ENCODE measurements around the gene EIF6.
"Not testable (repeated sequence)": the region's sequence is repeated elsewhere in the genome, so short reads cannot be mapped to it uniquely, and the experiment has no call there.

EIF6 gene

DNA sequence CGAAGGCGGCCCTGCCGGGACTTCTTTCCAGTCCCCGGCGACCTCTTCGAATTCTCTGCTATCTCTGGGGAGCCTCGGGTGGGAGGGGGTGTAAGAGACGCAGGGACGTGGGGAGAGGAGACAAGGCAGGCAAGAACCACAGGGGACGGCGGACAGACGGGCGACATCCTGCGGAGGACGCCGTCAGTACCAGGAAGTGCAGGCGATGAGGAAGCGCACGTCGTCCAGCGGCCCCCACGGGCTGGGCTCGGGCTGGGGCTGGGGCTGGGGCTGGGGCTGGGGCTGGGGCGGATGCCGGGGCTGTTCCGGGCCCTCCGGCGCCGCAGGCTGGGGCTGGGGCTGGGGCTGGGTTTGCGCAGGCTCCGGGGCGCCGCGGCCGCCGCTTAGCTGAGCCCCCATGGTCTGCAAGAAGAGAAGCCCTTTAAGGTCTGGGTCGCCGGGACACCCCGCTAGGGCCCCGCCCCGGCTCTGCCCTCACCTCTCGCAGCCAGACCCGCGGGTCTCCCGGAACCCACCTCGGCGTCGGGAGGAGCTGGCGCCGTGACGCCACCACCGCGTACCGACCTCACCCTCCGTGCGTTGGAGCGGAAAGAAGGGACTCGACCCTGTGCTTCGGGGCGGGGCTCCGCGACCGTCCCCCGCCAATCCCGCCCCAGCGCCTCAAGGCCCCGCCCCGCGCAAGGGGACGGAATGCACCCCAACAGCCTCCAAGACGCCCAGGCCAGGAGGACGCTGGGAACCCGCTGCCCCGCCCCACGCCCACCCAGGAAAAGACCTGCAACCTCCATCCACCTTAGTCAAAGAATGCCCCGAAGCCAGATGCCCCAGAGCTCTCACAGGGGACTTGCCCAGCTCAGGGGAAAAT lies 6.8 kb downstream of the EIF6 start, which contains the start of gene MMP24OS:
Gene MMP24OS (minus strand): TSS at position 592 of the 865 bp plus-strand sequence. CDS start 193 bp downstream, at position 399.
- no peak for DNase-seq (ENCODE audit: low read depth)

DNA sequence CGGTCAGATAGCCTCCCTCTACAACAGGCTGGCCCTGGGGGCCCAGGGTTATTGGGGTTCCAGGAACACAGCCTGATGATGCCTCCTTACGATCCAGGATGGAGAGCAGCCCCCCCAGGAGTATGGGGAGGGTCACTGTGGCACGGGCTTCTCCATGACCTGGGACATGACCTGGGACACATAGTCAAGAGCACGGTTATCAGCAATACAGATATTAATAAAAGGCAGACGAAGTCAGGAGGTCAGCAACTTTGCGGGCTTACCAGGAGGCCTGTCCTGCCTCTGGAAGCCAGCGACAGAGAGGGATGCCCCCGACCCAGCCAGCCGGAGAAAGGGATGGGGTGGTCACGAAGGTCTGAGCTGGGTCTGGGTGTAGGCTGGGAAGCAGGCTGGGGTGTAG lies 7.4 kb downstream of the EIF6 start:
- DNase-seq (ENCODE audit: low read depth) = no peak

DNA sequence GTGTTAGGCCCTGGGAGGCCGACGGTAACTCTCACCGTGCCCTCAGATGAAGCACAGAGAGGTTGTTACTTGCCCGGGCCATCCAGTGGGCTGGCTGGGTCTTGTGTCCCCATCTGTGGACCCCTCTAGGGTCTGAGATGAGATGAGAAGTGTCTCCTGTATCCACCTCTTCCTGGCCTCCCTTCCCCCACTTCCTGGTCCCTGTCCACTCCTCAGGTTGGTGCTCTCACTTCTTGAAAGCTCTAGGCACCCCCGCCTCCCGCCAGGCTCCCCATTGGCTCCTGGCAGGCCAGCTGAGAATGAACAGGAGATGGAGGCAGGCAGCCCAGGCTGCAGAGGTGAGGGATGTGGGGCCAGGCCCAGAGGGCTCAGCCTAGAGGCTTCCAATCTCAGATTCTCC lies 8.2 kb downstream of the EIF6 start:
- no peak for DNase-seq (ENCODE audit: low read depth)

DNA sequence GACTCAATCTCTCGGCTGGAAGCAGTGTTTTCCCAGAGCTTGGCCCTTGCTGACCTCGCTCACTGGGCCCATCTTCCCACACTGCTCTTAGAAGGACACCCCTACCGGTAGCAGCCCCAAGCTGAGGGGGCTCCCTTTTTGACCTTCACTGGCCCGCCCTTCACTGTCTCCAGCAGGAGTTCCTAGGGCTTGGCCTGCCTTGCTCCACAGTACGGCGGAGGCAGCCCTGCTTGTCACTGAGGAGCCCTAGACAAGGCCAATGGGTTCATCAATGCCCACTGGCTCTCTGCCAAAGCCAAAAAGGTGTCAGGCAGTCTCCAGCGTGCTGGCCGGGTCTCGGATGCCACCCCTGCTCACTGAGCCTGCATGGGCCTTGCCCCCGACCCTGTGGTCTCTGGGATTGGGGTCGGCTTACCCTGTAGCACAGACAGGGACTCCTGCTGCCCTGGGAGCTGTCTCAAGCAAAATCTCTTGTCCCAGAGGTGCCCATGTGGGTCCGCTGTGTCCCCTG lies 8.8 kb downstream of the EIF6 start:
- DNase-seq (ENCODE audit: low read depth) = no peak

DNA sequence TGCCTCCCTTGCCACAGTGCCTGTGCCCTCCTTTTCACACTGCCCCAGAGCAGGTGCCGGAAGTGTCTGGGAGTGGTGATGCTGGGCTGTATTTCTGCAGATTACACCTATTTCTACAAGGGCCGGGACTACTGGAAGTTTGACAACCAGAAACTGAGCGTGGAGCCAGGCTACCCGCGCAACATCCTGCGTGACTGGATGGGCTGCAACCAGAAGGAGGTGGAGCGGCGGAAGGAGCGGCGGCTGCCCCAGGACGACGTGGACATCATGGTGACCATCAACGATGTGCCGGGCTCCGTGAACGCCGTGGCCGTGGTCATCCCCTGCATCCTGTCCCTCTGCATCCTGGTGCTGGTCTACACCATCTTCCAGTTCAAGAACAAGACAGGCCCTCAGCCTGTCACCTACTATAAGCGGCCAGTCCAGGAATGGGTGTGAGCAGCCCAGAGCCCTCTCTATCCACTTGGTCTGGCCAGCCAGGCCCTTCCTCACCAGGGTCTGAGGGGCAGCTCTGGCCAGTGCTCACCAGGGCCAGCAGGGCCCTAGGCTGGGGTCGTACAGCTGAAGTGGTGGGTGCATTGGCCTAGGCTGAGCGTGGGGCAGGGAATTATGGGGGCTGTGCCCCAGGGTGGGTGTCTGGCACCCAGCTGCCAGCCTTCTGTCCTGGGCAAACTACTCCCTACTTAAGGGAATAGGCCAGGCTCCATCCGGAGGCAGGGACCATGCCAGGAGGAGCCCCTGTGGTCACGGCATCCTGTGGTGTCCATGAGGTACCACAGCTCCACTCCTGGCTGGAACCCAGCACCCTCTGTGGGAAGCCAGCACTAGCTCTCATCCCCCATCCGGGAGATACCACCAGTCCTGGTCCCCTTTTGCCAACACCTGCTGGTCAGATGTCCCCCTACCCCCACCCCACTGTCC lies 10.1 kb downstream of the EIF6 start:
- DNase-seq (ENCODE audit: low read depth) = no peak

DNA sequence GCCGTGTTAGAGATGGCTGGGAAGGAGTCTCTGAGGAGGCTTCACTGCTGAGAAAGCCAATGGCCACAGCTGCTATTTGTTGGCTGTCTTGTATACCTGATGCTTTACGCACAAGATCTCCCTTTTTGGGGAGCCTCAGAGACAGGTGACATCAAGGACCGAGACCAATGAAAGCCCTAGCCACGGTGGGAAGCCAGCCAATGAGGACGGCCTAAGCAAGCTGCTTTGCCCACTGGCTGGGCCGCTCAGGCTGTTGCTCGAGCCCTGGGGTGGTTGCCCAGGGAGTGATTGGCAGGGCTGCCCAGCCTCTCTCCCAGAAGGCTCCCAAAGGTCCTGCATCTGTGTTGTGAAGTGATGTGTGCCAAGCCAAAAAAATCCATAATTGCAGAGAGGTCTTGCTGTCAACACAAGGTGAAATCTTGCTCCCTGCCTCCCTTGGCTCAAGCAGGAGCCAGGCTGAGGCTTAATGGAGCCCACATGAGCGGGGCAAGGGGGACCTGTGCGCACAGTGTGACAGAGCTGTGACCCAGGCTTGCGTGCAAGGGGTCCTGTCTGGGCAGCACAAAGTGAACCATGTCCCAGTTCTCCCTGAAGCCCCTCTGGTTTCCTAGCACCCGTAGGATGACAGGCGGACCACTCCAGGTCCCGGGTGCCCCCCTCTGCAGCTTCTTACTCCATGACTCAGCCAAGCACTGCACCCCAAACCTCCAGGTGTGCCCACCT lies 11.0 kb downstream of the EIF6 start:
- no peak for DNase-seq (ENCODE audit: low read depth)

DNA sequence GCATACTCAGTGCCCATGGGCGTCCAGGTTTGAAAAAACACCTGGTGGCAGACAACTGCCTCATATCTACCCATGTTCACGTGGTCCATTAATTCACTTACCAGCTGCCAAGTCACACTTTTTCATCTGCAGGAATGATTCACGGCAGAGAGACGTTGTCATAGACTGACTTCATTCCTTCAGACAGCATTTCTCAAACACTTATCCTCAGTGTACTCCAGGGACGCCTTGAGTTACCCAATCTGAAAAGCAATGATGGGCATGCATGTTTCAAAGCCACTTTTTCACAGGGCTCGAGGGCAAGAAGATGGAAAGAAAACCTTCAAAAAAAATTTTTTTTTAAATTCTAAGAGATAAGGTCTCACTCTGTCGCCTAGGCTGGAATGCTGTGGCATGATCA lies 12.7 kb downstream of the EIF6 start:
- DNase-seq (ENCODE audit: low read depth) = no peak

DNA sequence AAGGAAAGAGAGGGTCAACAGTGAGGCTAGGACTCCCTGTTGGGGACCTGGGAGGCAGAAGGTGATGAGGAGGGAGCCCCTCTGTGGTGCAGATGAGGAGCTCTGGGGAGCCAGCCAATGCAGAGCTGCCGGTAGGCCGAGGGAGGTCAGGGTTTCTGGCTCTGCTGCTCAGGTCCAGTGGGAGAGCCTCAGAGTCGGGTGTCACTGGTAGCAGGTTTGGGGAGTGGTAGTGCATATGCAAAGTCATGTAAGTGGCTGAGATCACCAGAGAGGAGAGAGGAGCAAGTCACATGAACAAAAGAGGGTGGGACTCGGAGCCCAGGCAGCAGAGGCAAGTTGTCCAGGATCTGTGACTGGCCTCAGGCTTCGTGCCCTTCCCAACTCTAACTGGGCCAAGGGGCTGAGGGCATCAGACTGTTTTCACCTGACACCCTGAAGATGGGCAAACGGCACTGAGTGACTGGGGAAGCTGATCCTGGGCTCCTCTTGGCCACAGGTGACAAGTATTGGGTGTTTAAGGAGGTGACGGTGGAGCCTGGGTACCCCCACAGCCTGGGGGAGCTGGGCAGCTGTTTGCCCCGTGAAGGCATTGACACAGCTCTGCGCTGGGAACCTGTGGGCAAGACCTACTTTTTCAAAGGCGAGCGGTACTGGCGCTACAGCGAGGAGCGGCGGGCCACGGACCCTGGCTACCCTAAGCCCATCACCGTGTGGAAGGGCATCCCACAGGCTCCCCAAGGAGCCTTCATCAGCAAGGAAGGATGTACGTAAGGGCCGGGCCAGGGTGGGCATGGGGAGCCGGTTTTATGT lies 13.3 kb downstream of the EIF6 start:
- DNase-seq (ENCODE audit: low read depth) = no peak

DNA sequence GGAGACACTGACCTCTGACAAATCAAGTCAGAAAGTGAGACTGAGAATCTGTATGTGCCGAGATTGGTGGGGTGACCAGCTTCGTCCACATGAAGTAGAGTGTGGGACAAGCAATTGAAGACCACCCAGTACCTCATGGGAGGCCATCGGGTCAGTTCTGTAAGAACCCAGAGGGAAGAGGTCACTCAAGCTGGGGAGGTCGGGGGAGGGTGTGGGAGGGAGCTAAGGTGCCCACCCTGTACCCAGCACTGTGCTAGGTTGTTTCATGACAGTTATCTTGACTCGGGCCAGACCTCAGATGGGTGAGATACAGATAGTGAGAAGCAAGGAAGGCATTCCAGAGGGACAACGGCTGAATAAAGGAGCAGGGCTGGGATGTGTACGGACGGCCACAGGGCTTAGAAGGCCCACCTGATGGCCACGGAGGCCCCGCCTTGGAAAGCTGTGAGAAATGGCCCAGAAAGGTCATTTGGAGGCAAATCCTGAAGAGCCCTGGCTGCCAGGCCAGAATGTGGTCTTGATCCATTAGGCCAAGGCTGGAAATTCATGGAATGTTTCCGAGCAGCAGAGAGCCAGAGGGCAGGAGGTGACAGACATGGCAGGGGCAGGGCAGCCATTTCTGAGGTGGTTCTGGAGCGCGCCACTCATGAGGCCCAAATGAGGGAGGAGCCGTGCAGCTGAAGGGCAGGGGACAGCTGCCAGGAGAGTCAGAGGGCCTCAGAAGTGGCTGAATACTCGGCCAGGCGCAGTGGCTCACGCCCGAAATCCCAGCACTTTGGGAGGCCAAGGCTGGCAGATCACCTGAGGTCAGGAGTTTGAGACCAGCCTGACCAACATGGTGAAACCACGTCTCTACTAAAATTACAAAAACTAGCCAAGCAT lies 14.3 kb downstream of the EIF6 start:
- no peak for DNase-seq (ENCODE audit: low read depth)

DNA sequence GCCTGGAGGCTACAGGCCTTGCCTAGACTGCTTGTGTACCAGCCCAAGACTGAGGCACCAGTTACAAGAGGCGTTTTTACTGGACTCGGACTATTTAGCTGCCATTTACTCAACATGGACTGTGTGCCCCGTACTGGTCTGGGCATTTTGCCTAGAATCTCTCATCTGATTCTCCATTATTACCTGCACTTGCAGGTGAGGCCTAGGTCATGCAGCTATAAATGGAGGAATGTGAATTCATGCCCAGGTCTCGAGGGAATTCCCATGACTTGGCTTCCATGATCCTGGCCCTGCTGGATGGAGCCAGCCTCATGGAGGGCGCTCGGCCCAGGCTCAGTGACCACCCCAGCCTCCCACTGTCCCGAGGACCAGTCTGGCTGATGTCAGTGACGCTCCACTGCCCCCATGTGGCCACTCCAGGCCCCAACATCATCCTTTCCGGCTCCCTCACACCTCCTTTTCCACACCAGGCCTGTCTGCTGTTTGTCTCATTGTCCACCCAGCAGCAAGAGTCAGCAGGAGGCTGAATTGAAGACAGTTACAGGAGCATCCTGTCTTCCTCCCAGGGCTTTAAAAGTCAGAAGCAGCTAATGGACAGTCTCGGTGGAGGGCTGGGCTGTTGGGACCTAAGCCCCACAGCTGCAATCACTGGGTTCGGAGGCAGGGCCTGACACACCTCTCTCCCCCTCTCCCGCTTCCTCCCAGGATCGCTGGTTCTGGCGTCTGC lies 15.4 kb downstream of the EIF6 start:
- DNase-seq (ENCODE audit: low read depth) = peak; percentile 35

DNA sequence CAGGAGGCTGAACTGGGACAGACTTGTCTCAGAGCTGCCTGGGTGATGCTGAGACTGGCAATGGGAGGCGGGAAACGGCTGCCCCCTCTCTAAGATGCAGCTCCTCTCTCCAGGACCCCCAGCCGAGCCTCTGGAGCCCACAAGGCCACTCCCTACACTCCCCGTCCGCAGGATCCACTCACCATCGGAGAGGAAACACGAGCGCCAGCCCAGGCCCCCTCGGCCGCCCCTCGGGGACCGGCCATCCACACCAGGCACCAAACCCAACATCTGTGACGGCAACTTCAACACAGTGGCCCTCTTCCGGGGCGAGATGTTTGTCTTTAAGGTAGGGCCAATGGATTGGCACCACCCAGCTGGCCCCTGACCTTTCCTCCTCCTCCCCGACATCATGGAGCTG lies 17.5 kb downstream of the EIF6 start:
- DNase-seq (ENCODE audit: low read depth) = no peak

DNA sequence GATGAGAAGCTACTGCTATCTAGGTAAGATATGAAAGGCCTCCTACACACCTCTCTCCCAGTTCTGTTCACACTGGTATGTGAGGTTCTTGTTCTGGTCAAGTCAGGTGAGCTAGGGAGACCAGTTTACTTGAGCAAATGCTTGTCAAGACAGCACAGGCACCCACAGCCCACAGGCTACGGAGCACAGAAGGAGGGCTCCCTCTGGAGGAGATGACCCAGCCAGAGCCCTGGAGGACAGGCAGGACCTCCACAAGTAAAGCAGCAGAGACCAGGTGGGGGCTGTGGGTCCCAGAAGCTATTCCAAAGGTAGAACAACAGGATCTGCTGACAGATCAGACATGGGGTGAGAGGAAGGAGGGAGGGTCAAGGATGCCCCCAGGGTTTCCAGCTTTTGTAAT lies 19.8 kb downstream of the EIF6 start:
- DNase-seq (ENCODE audit: low read depth) = no peak

DNA sequence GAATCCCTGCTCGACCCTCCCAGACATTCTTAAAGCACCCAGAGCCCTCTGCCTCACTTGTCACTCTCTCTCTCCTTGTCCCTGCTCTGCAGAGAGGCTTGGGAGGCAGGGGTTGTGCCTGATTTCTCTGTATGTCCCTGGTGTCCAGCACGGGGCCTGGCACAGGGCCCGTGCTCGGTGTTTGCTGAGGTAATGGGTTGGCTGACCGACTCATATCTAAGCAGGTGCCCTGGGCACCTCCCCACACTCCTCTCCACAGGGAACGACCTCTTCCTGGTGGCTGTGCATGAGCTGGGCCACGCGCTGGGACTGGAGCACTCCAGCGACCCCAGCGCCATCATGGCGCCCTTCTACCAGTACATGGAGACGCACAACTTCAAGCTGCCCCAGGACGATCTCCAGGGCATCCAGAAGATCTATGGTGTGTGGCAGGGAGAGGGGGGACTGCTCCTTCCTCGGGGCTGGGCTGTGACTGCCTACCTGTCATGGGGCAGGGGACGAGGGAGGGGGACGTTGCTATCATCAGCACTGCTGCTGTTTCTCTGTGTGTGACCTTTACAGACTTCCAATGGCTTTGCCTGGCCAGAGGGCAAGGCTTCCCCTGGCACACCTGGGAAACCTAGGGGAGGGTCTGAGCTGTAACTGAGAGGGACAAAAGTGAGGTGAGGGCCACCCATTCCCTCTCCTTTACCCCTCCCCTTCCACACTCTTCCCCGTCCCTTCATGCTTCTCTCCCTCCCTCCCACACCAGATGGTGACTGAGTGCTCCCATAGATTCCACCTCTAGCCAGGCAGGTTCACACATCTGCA lies 20.8 kb downstream of the EIF6 start:
- no peak for DNase-seq (ENCODE audit: low read depth)

DNA sequence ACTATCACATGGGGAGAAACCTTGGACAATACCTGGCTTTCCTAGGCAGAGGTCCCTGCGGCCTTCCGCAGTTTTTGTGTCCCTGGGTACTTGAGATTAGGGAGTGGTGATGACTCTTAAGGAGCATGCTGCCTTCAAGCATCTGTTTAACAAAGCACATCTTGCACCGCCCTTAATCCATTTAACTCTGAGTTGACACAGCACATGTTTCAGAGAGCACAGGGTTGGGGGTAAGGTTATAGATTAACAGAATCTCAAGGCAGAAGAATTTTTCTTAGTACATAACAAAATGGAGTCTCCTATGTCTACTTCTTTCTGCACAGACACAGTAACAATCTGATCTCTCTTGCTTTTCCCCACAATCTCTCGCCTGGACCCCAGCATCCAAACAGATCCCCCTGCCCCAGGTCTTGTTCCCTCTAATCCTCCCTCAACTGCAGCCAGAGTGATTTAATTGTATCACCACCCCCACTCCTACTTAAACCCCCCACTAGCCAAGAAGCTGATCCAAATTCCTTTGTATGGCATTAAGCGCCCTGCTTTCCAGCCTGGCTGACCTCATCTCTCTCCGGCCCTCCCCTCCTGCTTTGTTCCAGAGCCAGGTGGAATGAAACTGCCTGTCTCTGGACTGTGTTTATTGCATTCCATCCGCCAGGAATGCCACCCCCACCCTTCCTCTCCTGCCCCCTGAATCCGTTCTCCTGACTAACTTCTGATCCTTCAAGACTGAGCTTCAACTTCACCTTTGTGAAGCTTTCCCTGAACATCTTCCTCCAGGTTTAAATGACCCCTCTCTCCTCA lies 21.6 kb downstream of the EIF6 start:
- peak; percentile 46 for DNase-seq (ENCODE audit: low read depth)

DNA sequence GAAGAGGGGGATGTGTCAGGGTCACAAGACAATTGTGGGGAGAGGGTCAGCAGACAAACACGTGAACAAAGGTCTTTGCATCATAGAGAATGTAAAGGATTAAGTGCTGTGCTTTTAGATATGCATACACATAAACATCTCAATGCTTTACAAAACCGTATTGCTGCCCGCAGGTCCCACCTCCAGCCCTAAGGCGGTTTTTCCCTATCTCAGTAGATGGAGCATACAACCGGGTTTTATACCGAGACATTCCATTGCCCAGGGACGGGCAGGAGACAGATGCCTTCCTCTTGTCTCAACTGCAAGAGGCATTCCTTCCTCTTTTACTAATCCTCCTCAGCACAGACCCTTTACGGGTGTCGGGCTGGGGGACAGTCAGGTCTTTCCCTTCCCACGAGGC lies 22.3 kb downstream of the EIF6 start:
- DNase-seq (ENCODE audit: low read depth) = not testable (repeated sequence)

DNA sequence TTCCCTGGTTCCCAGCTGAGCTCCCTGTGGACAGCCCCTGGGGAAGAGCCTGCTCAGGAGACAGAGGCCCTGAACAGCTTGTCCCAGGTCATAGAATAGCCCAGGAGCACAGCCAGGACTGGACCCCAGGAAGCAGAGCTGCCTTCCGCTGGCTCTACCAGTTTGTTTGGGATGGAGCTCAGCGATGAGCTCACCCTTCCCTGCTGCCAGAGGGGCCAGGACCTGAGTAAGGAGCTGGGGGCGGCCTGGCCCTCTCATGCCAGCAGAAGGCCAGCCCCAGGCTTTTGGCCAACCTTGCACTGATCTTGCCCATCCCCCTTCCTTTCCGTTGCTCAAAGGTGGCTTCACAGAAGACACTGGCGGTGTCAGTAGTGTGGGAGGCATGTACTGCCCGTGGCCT lies 24.1 kb downstream of the EIF6 start:
- DNase-seq (ENCODE audit: low read depth) = no peak

DNA sequence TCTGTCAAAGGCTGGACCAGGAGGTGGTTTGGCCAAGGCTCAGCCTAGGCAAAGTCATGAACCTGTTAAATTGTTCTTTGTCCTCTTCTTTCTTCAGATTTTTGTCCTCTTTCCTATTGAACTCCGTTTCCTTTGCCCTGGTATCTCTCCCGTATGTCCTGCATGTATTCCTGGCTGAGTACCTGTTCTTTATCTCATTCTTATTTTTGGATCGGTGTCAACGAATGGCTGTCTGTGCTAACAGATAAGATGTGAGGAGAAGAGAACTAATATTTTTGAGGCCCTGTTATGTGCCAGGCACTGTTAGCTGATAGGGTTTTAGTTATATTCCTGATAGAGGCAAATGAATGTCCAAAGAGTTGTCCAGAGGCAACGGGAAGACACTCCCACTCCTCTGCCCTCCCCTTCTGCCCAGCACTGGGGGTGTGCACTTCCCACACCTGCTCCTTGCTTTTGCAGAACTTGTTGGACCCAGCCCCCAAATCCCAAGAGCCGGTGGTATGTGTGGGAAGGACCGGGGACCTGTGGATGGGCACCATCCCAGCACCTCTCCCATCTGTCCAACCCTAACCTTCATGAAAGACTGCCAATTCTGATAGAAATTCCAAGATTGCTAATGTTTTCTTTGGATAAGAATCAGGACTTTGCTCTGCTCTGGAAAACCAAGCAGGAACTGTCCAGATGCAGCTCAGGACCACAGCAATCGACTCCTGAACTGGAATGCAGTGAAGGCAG lies 27.2 kb downstream of the EIF6 start:
- peak; percentile 33 for DNase-seq (ENCODE audit: low read depth)
